MCF 10A (cell line): ENCODE data around the gene AKR1B15. TPM values are rescaled to one million over a fixed set of nuclear protein-coding genes. Genes with fewer than 3 reads are reported as not detected.

Source experiments
- BruUV-seq: library from RNA; stranded (reverse); fragments of 400-500 nt; replicated peaks from 2 replicates; lab custom pipeline; 2021; lab: Mats Ljungman, UMichigan
- CTCF ChIA-PET: fragments of 300-600 bp; sonication (Branson Sonifier 250); formaldehyde crosslinking; extraction: SDS; loops from one replicate; lab custom pipeline; 2021; ENCODE audit warnings: antibody characterized with exemption, inconsistent platforms; lab: Yijun Ruan, JAX
- POLR2A ChIA-PET: fragments of 300-600, 350-650 bp; sonication (Branson Sonifier 250); formaldehyde crosslinking; extraction: SDS; loops from one replicate; lab custom pipeline; 2020; ENCODE audit warnings: antibody characterized with exemption, inconsistent platforms; lab: Yijun Ruan, JAX
- DNase-seq: peaks from one replicate; pipeline ENCODE4 v3.0.0-alpha.2; 2018; ENCODE audit not compliant: unreplicated experiment
- H3K27ac Mint-ChIP-seq: one replicate; pipeline ENCODE4 v1.8.0; 2022; ENCODE audit warnings: mild to moderate bottlenecking, low read depth, mixed read lengths; ENCODE audit not compliant: unreplicated experiment
- H3K27me3 Mint-ChIP-seq: one replicate; pipeline ENCODE4 v1.8.0; 2022; ENCODE audit warnings: mixed read lengths; ENCODE audit not compliant: insufficient read depth, unreplicated experiment
- H3K36me3 Mint-ChIP-seq: one replicate; pipeline ENCODE4 v1.8.0; 2022; ENCODE audit warnings: mild to moderate bottlenecking, moderate library complexity, mixed read lengths; ENCODE audit not compliant: insufficient read depth, unreplicated experiment
- H3K4me1 Mint-ChIP-seq: one replicate; pipeline ENCODE4 v1.8.0; 2022; ENCODE audit warnings: mixed read lengths; ENCODE audit not compliant: insufficient read depth, unreplicated experiment
- H3K4me3 Mint-ChIP-seq: one replicate; pipeline ENCODE4 v1.8.0; 2022; ENCODE audit warnings: mild to moderate bottlenecking, moderate library complexity, mixed read lengths; ENCODE audit not compliant: unreplicated experiment
- H3K9me3 Mint-ChIP-seq: one replicate; pipeline ENCODE4 v1.8.0; 2022; ENCODE audit warnings: mixed read lengths; ENCODE audit not compliant: unreplicated experiment
- CTCF ChIP-seq: fragments of 200-600 bp; IDR thresholded peaks from one replicate; pipeline ENCODE4 v1.8.0; 2022; ENCODE audit warnings: antibody characterized with exemption, mild to moderate bottlenecking; ENCODE audit not compliant: unreplicated experiment
- intact Hi-C: fragments of 100-400 bp; cut with micrococcal nuclease; formaldehyde crosslinking; loops from 2 replicates; pipeline ENCODE4 v1.14.1; 2022
- total RNA-seq: library from RNA; stranded (reverse); gene quantifications from 2 replicates; pipeline ENCODE4 v1.2.3, GENCODE V29; 2022

Gene AKR1B15
- total RNA-seq, 1 experiment from 2014 or later, result not detected

- Mint-ChIP-seq H3K36me3 (no peaks in the 10 kb centered on the region), H3K27me3 (no peaks in the 10 kb centered on the region), H3K4me1 (peaks cover 64% of the 10 kb centered on the region), H3K27ac (peak overlapping the region; percentile 94), H3K9me3 (peaks cover 9% of the 10 kb centered on the region), H3K4me3 (no peak overlapping the region)
- intact Hi-C loops, result no loop called here
- ChIA-PET POLR2A (interaction anchor here (0.7 to 3.2 kb wide), 9 partner anchors 11 to 552 kb away, joined by 3 to 46 read pairs (median 6); partner anchors contain the start of genes BPGM, CALD1 and CYREN), CTCF (interaction anchor here (0.9 to 4.9 kb wide), 10 partner anchors 7 to 368 kb away, joined by 3 to 30 read pairs (median 8); partner anchors contain the start of gene BPGM)
- no TSS peak for BruUV-seq
- DNase-seq, result peak; percentile 54
- TF ChIP-seq CTCF, result no peak
Measured at GRCh38 chr7:134618756-134619530, 70.0 kb downstream of the AKR1B15 start.

GRCh38 chr7:134619627-134620331 is 70.9 kb downstream of the AKR1B15 start:
- Mint-ChIP-seq H3K9me3 (peaks cover 9% of the 10 kb centered on the region), H3K4me1 (peaks cover 58% of the 10 kb centered on the region), H3K36me3 (no peaks in the 10 kb centered on the region), H3K27ac (peak overlapping the region; percentile 94), H3K27me3 (no peaks in the 10 kb centered on the region), H3K4me3 (no peak overlapping the region)
- peak; percentile 92 for DNase-seq
- CTCF ChIA-PET, result interaction anchor here (0.6 to 4.9 kb wide), 14 partner anchors 8 to 367 kb away, joined by 3 to 30 read pairs (median 5); partner anchors contain the start of genes AKR1B10 and BPGM
- BruUV-seq, result TSS peak; percentile 91
- POLR2A ChIA-PET, result interaction anchor here (0.5 to 3.2 kb wide), 12 partner anchors 12 to 551 kb away, joined by 3 to 46 read pairs (median 5); partner anchors contain the start of genes BPGM, CALD1 and CYREN
- no peak for TF ChIP-seq CTCF
- intact Hi-C loops, result no loop called here

- DNase-seq, result no peak
- Mint-ChIP-seq H3K27me3 (no peaks in the 10 kb centered on the region), H3K27ac (peak overlapping the region; percentile 75), H3K4me1 (peaks cover 43% of the 10 kb centered on the region), H3K36me3 (no peaks in the 10 kb centered on the region), H3K4me3 (no peak overlapping the region), H3K9me3 (no peaks in the 10 kb centered on the region)
- BruUV-seq, result no TSS peak
- intact Hi-C loops, result no loop called here
- ChIA-PET CTCF (interaction anchor here (0.8 to 4.9 kb wide), 7 partner anchors 10 to 363 kb away, joined by 3 to 30 read pairs (median 4); partner anchors contain the start of genes AGBL3 and BPGM), POLR2A (interaction anchor here (1.3 to 5.3 kb wide), 3 partner anchors 11 to 23 kb away, joined by 3 to 61 read pairs (median 7); partner anchors contain the start of gene BPGM)
- no peak for TF ChIP-seq CTCF
Measured at GRCh38 chr7:134622303-134622995, 73.5 kb downstream of the AKR1B15 start.
